GM19395 (cell line): Measurements from ENCODE around the gene WNT3.

ENCODE experiments used
- ATAC-seq: cut with Tn5 transposase; IDR thresholded peaks from one replicate; pipeline ENCODE4 v1.9.1; 2021; ENCODE audit warnings: mild to moderate bottlenecking, moderate library complexity; ENCODE audit not compliant: unreplicated experiment

WNT3 gene

DNA sequence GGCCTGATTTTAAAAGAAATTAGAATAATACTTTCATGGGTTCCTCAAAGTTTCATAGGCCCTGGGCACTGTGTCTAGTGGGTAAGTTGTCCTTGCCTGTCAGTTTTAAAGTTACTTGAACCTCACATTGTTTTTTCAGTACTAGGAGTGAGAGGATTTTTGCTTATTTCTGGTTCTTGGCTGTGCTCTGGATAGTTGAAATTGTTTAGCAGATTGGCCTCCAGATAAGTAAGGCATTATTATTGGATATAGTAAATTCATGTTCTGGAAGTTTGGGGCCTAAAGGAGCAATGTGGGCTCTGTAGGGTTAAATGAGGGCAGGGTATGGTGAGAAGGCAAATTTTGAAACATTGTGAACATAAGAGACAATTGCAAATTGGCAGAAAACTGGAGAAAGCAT, 78.5 kb downstream of the WNT3 start:
- no peak for ATAC-seq

DNA sequence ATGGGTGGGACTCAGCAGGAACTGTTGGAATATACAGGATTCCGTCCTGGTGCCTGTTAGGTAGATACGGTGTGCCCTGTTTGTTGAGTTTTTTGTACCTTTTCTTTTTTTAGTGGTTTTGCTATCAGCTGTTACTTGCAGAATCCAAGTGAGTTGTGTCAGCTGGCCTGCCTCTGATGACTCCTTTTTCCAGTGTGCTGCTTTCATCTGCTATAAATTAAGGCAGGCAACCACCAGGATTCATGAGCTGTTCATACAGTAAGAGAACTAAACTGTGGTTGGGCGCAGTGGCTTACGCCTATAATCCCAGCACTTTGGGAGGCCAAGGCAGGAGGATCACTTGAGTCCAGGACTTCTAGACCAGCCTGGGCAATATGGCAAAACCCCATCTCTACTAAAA, 79.9 kb downstream of the WNT3 start:
- ATAC-seq, result no peak

DNA sequence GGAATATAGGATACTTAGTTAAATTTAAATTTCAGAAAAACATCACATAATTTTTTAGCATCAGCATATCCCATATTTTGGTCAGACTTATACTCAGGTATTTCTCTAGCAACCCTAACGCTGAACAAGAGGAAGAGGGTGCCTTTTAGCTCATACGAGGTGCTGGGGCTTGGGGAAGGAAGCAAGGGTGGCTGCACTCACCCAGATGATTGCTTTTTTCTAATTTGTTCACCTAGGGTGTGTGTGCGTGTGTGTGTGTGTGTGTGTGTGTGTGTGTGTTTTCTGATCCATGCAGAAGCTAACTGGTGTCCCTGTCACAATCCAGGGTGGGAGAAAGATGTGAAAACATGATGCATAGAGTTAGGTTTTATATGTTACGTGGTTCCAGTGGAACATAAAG, 81.2 kb downstream of the WNT3 start:
- ATAC-seq, result no peak

DNA sequence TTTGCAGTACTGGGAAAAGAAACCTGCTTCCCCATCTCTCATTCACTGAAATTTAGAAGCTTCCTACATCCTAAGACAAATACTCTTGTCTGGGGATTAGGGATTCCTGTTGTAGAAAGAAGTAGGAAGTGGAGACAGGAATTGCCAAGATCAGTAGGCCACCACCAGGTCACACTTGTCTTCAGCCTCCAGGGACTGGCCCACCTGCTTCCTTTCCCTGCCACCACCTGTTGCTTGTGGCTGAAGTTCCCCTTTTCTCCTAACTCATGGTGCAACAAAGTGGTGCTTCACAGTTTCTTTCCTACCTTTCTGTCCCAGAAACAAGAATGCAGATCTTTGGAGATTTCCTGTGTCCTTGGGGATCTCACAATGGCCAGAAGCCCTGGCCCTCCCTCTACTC, 82.4 kb downstream of the WNT3 start:
- ATAC-seq, result no peak

DNA sequence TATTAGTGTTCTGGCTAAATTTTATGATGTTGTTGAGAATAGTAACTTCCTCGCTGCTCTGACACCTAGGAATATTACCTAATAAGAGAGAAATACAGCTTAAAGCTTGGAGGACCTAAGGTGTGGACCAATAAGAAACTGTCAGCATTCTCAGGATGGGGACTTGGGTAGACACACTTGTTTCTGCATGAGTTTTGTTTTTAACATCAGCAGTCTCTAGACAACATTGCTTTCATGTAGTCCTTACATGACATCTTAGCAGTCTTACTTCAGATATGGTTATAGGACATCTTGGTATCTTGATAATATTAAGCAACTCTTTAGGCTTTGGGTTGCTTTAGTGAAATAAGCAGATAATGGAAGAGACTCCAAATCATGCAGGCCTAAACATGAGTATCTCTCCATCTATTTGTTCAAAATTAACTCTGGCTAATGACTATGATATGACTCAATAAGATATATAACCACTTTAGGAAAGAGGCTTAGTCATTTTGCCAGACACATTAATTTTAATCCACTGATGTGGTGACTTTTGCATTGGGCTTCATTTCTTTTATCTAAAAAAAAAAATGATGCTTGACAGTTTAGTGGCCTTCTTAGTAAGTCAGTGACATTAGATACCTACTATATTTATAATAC, 84.5 kb downstream of the WNT3 start:
- ATAC-seq, result no peak

DNA sequence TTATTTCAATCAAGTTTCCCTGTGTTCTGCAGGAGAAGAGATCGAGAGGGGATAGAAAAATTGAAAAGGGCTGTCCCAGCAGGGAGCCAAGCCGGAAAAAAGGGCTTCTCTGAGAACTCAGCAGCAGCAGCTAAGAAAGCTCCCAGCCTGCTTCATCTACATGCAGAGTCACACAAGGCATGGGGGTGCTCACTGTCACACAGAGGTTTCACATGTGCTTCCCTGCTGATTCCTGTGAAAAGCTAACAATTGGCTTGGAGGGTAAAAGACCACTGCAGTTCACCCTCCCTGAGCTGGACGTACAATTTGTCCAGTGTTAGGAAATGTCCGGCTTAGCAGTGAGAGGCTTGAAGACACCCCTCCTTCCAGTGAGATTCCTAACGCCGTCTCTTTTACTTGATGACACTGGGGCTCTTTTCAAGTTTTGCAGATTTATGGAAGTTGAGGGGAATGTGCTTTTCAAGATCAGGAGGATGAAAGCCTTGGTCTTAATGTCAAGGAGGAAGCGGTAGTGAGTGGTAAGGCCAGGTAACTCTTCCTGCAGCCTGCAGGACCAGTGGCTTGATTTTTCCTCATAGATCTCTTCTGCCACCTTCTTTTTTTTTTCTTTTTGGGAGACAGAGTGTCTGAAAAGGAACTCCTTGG, 85.6 kb downstream of the WNT3 start:
- no peak for ATAC-seq

DNA sequence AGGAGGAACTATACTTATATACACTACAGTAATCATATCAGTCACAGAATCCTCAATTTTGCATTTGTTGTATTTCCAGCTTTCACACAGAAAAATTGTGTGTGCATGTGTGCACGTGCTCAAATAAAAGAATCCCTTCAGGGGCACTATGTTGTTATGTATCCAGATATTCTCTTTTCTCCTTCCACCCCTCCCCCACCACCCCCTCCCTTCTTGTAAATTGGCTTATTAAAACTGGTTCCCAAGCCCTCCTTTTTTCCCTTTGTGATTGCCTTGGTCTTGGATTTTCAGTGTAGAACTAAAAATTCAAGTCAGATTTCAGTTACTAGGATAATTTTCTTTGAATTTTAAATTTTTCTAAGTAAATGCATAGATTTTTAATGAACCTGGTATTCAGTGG, 86.3 kb downstream of the WNT3 start:
- ATAC-seq, result no peak

DNA sequence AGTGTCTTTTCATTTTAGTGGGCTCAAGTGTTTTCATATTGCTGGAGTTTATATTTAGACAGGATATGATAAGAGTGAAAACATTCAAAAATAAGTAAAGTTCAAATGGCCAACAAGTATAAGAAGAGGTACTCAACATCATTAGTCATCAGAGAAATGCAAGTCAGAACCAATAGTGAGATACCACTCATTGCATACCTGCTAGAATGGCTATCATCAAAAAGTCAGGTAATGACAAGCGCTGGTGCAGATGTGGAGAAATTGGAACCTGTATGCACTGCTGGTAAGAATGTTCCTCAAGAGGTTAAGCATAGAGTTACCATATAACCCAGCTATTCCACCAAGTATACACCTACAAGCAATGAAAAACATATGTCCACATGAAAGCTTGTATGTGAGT, 87.8 kb downstream of the WNT3 start:
- no peak for ATAC-seq

DNA sequence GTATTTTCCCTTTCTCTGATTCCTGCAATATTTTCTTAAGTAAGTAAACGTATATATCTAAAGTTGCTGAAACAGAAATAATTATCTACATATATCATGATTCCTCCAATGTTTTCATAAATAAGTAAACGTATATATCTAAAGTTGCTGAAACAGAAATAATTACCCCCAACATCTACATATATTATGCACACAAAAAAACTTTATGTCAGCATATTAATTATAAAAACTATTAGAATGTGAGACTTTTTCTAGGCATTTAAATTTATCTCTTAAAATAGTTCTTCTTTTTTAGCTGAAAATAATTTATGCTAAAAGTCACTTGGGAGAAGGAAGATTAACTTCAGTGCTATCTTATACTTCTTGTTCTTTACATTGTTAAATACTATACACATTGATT, 88.5 kb downstream of the WNT3 start:
- no peak for ATAC-seq

DNA sequence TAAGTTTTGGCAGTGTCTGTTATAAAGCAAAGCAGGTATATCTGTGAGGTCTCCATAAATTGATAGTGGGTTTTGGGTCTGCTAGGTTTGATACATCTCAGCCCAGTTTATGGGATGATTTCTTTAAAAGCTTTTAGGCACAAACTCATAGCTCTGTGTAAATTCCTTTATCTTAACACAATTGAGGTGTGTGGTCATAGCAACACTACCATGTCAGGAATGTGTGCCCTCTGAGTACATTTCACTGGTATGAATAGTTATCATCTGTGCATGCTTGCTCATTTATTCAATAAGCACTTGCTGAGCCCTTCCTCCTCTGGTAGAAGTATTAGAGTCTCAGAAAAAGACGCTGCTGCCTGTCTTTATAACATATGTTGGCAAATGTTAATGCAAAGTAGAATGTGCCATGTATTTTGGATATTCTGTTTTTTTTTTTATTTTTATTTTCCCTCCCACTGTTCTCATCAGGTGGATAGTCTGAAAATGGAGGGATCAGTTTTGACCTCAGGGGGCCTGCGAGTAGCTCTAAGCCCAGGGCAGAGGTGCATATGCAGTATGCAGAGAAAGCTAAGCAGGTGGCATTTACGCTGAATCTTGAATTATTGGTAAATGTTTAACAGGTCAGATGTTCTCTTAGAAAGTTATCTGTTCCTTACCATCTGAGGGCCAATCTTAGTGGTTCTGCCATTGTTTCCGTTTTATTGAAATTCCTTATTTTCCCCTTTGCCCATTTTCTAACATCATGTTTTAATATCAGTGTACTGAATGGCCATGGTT, 90.7 kb downstream of the WNT3 start:
- ATAC-seq, result no peak

DNA sequence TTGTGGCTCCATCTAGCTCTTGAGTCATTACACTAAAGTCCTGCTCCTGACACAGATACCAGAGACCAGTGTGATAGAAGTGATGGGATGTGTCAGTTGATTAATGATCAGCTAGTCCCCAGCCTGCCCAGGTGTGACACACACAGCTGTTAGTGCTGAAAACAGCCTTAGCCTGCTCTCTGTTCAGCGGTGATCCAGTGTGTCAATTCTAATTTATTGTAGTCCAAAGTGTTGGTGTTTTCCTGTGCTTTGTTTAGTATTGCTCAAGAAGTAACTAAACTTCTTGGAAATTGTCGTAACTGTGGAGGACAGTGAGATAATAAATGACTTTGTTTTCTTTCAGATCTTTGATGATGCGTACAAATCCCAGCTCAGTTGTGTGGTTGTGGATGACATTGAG, 92.3 kb downstream of the WNT3 start:
- no peak for ATAC-seq

DNA sequence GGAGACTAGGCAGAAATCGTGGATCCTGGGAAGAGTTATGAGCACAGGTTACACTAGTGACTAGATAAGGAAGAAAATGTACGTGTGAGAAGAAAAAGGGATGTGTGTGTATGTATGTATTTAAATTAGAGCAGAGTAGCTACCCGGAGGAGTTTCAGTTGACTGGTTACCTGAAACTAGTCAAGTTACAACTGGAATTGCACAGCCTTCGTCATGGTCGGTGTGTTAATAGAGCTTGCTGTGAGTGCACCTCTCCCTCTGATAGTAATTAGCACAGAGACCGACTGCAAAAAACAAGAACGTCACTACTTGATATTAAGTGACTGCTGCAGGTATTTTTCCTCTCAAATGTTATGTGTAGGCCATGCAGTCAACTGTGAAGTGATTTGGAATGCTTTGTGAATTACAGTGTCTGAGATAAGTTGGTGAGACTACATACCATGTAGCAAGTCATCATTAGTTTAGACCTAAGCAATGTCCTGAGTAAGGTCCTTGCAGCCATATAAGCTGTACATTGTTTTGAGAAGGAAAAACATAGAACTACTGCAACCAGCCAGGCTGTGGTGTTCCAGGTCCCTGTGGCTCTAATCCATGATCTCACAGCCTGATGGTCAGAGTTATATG, 95.7 kb downstream of the WNT3 start:
- no peak for ATAC-seq

DNA sequence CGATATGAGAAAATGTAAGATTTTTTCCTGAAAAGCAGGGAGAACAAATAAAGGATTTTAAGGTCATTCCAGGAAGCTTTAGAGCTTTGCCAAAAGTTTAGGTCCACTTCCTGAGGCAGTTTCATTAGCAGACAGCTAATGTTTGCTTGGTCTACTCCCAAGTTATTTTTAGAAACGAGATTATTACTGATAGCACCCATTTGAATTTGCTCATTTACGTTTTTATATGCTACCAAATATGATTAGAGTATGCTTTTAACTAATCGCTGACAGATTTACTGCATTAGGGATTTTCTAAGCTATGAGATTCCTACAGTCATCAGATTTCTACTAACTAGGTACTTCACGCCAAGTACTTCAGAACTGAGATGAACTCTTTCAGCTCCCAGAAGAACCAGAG, 98.1 kb downstream of the WNT3 start:
- ATAC-seq, result no peak

DNA sequence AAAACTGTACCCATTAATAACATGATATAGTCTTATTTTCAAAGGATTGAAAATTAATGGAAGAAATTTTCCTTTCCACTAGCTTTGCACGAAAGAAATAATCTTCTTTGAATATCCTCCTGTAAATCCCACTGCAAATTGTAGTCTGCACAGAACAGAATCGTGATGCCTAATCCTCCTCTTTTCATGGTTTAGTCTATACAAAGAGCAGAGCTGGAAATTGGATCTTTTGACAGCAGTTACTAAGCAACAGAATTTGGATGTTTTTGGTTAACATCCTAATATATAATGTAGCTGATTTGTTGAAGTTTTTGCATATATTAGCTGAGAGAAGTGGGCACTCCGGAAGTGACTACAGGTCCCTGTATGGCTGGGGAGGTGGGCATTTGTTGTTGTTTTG, 98.6 kb downstream of the WNT3 start:
- no peak for ATAC-seq

DNA sequence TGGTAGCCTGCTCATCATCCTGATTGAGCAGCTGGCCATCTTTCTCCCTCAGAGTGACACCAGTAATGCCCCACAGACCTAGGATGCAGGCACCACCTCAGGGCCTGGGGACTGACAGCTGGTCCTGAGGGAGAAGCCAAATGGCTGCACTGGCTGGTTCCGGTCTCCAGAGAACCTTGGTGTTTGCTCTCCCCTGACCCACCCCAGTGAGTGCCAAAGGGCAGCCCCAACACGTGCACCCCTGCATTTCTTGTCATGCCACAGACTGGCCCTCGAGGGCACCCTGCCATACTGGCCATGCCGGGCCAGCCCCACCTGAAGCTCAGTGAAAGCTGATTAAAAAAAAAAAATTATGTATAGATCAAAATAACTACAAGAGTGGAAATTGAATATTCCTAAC, 100.5 kb downstream of the WNT3 start:
- ATAC-seq, result no peak
